GM19023 (cell line): ENCODE data around the gene ATXN1.
"Not testable (repeated sequence)": the region's sequence is repeated elsewhere in the genome, so short reads cannot be mapped to it uniquely, and the experiment has no call there.

Experiments used
- ATAC-seq: cut with Tn5 transposase; IDR thresholded peaks from one replicate; pipeline ENCODE4 v1.9.1; 2021; ENCODE audit warnings: mild to moderate bottlenecking, moderate library complexity; ENCODE audit not compliant: unreplicated experiment

ATXN1 gene

GRCh38 chr6:16277101-16277981 is 483.9 kb downstream of the ATXN1 start:
- ATAC-seq: no peak

GRCh38 chr6:16274885-16275589 is 486.2 kb downstream of the ATXN1 start:
- ATAC-seq: no peak

GRCh38 chr6:16274483-16274882 is 486.8 kb downstream of the ATXN1 start:
- no peak for ATAC-seq

GRCh38 chr6:16273256-16273655 is 488.0 kb downstream of the ATXN1 start:
- no peak for ATAC-seq

GRCh38 chr6:16272201-16272600 is 489.1 kb downstream of the ATXN1 start:
- no peak for ATAC-seq

- no peak for ATAC-seq
Observed at GRCh38 chr6:16271428-16271827, 489.8 kb downstream of the ATXN1 start.

GRCh38 chr6:16270178-16270794 is 491.0 kb downstream of the ATXN1 start:
- no peak for ATAC-seq

GRCh38 chr6:16269442-16270070 is 491.7 kb downstream of the ATXN1 start:
- not testable (repeated sequence) for ATAC-seq

- no peak for ATAC-seq
Observed at GRCh38 chr6:16267428-16268263, 493.6 kb downstream of the ATXN1 start.

- ATAC-seq: no peak
Observed at GRCh38 chr6:16265351-16266341, 495.6 kb downstream of the ATXN1 start.

GRCh38 chr6:16264785-16265184 is 496.5 kb downstream of the ATXN1 start:
- no peak for ATAC-seq

- not testable (repeated sequence) for ATAC-seq
Observed at GRCh38 chr6:16263464-16264099, 497.7 kb downstream of the ATXN1 start.

- ATAC-seq: not testable (repeated sequence)
Observed at GRCh38 chr6:16262773-16263172, 498.5 kb downstream of the ATXN1 start.

GRCh38 chr6:16260602-16261001 is 500.7 kb downstream of the ATXN1 start:
- not testable (repeated sequence) for ATAC-seq

GRCh38 chr6:16259604-16260003 is 501.7 kb downstream of the ATXN1 start:
- ATAC-seq: not testable (repeated sequence)

GRCh38 chr6:16258709-16259075 is 502.6 kb downstream of the ATXN1 start:
- no peak for ATAC-seq

- ATAC-seq: no peak
Observed at GRCh38 chr6:16257999-16258708, 503.1 kb downstream of the ATXN1 start.

- ATAC-seq: no peak
Observed at GRCh38 chr6:16256781-16257180, 504.5 kb downstream of the ATXN1 start.
